ENCODE measurements around the gene FAM72A. TPM values are rescaled to one million over a fixed set of nuclear protein-coding genes. Genes with fewer than 3 reads are reported as not detected.
A peak's percentile ranks its signal among the peaks of the same experiment; 100 is the strongest.
"Not testable (repeated sequence)": the region's sequence is repeated elsewhere in the genome, so short reads cannot be mapped to it uniquely, and the experiment has no call there.

Gene FAM72A
- total and polyA plus RNA-seq, 4 donors: 4.2 to 10.0 (median 7.1) TPM

DNA sequence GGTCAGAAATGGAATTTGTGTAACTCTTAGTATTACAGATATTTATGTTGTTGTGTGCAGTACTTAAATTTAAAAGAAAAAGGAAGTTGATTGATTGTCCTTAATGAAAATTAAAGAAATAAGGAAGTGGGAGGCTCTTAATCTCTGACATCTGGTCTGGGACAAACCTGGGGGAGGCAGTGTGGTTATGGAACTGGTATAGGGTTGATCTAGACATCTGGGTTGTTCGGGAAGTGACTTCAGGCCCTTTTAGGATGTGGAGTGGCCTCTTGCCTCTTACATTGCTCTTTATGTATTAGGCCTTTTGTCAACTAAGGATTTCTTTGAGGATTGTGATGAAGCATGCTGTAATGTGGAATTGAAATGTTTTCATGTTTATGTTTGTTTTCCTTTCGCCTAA is 16.1 kb upstream of the FAM72A start:
- not testable (repeated sequence) for H3K4me1 ChIP-seq (ENCODE audit: control insufficient read depth, insufficient read depth, low read length); H3K4me3 ChIP-seq (ENCODE audit: low read depth, low read length)

GRCh38 chr1:206218285-206218684 is 15.6 kb upstream of the FAM72A start:
- not testable (repeated sequence) for H3K9me3 ChIP-seq (ENCODE audit: control insufficient read depth, insufficient read depth, low read length)
- WGBS (ENCODE audit: insufficient coverage): no CpG with 5 or more reads among the region's 3 CpGs

More for the DNA sequence above, 16.1 kb upstream of the FAM72A start:
- H3K27me3 ChIP-seq (ENCODE audit: control insufficient read depth, insufficient read depth, low read length); H3K36me3 ChIP-seq (ENCODE audit: control insufficient read depth, insufficient read depth, low read length); DNase-seq (ENCODE audit: low read depth in 4 of 6, low spot score in 6 of 6); H3K9me3 ChIP-seq (ENCODE audit: control insufficient read depth, insufficient read depth, low read length); H3K27ac ChIP-seq (ENCODE audit: low read depth, low read length): not testable (repeated sequence)
- WGBS (ENCODE audit: insufficient coverage): no CpG with 5 or more reads among the region's 2 CpGs

DNA sequence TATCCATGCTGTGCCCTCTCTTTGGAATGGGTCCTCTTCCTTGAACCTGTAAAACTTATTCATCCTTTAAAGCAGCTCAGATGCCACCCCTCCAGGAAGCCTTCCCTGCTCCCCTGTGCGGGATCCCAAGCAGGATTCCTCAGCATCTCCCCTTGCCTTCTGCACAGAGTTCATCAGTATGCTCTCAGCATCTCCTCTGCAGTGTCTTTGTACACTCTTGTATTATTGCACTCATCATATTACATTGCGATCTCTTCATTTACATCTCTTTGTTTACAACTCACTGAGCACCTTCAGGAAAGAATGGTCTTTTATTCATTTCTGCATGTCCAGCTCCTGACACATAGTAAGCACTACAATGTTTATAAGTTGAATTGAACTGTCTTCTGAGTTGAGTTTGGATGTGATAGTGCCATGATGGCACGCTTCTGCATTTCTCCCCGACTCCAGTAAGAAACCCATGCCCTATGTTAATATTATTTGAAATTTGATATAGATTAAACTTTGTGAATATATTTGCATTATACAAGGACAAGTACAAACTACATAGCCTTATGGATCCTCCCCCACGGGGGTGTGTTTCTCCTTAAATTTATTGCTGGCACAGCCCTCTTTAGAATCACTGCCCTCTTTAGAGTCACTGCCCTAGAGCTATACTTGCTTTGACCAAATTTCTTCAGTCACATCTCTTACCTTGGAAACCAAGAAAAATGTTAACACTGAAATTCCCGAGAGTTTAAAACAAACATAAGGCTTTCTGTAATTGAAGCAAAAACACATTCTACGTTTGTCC is 13.2 kb upstream of the FAM72A start:
- not testable (repeated sequence) for H3K27ac ChIP-seq (ENCODE audit: low read depth, low read length); DNase-seq (ENCODE audit: low read depth in 4 of 6, low spot score in 6 of 6); H3K36me3 ChIP-seq (ENCODE audit: control insufficient read depth, insufficient read depth, low read length); H3K4me1 ChIP-seq (ENCODE audit: control insufficient read depth, insufficient read depth, low read length); H3K9me3 ChIP-seq (ENCODE audit: control insufficient read depth, insufficient read depth, low read length); H3K27me3 ChIP-seq (ENCODE audit: control insufficient read depth, insufficient read depth, low read length); H3K4me3 ChIP-seq (ENCODE audit: low read depth, low read length)
- no CpG with 5 or more reads among the region's 7 CpGs for WGBS (ENCODE audit: insufficient coverage)

More at GRCh38 chr1:206218285-206218684, 15.6 kb upstream of the FAM72A start:
- H3K27me3 ChIP-seq (ENCODE audit: control insufficient read depth, insufficient read depth, low read length); DNase-seq (ENCODE audit: low read depth in 4 of 6, low spot score in 6 of 6); H3K4me3 ChIP-seq (ENCODE audit: low read depth, low read length); H3K36me3 ChIP-seq (ENCODE audit: control insufficient read depth, insufficient read depth, low read length); H3K27ac ChIP-seq (ENCODE audit: low read depth, low read length); H3K4me1 ChIP-seq (ENCODE audit: control insufficient read depth, insufficient read depth, low read length): not testable (repeated sequence)

- H3K27me3 ChIP-seq (ENCODE audit: control insufficient read depth, insufficient read depth, low read length); H3K27ac ChIP-seq (ENCODE audit: low read depth, low read length); H3K9me3 ChIP-seq (ENCODE audit: control insufficient read depth, insufficient read depth, low read length); H3K4me1 ChIP-seq (ENCODE audit: control insufficient read depth, insufficient read depth, low read length); H3K36me3 ChIP-seq (ENCODE audit: control insufficient read depth, insufficient read depth, low read length); H3K4me3 ChIP-seq (ENCODE audit: low read depth, low read length): not testable (repeated sequence)
- DNase-seq (ENCODE audit: low read depth in 4 of 6, low spot score in 6 of 6): peak in 2 of 6 donors; percentile 17 to 44
- WGBS (ENCODE audit: insufficient coverage): no CpG with 5 or more reads among the region's 1 CpG
These were observed 8.2 kb upstream of the FAM72A start for GRCh38 chr1:206210802-206211201.

DNA sequence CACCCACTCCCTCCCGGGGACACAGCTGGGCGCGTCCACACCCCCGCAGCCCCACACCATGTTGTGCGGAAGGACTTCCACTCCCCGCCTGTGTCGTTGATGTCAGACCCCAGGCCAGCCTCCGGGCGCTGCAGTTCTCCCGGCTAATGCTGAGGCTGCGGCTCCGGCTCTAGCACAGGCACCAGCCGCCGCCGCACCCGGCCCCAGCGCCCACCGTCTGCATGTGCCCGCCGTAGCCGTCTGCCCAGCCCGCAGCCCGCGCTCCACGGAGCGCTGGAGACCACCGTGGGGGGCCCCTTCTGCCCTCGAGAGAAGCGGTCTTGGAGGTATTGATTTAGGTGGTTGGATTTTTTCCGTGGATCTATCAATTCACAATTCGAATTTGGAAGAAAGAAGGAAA is 2.9 kb upstream of the FAM72A start:
- H3K9me3 ChIP-seq (ENCODE audit: control insufficient read depth, insufficient read depth, low read length); H3K27ac ChIP-seq (ENCODE audit: low read depth, low read length); DNase-seq (ENCODE audit: low read depth in 4 of 6, low spot score in 6 of 6); H3K4me1 ChIP-seq (ENCODE audit: control insufficient read depth, insufficient read depth, low read length); H3K27me3 ChIP-seq (ENCODE audit: control insufficient read depth, insufficient read depth, low read length); H3K36me3 ChIP-seq (ENCODE audit: control insufficient read depth, insufficient read depth, low read length); H3K4me3 ChIP-seq (ENCODE audit: low read depth, low read length): not testable (repeated sequence)
- WGBS (ENCODE audit: insufficient coverage): no CpG with 5 or more reads among the region's 31 CpGs

- not testable (repeated sequence) for H3K4me1 ChIP-seq (ENCODE audit: control insufficient read depth, insufficient read depth, low read length); H3K27me3 ChIP-seq (ENCODE audit: control insufficient read depth, insufficient read depth, low read length); H3K9me3 ChIP-seq (ENCODE audit: control insufficient read depth, insufficient read depth, low read length); H3K27ac ChIP-seq (ENCODE audit: low read depth, low read length); H3K36me3 ChIP-seq (ENCODE audit: control insufficient read depth, insufficient read depth, low read length)
- WGBS (ENCODE audit: insufficient coverage): 0% methylated on average over 2 of the region's 25 CpGs
- DNase-seq (ENCODE audit: low read depth in 4 of 6, low spot score in 6 of 6): peak in 2 of 6 donors; percentile 6 to 54
- peak overlapping the region; percentile 9 for H3K4me3 ChIP-seq (ENCODE audit: low read depth, low read length)
These were observed 2.2 kb upstream of the FAM72A start for GRCh38 chr1:206204871-206205270.

GRCh38 chr1:206204159-206204511 is 1.5 kb upstream of the FAM72A start:
- no CpG with 5 or more reads among the region's 25 CpGs for WGBS (ENCODE audit: insufficient coverage)
- H3K9me3 ChIP-seq (ENCODE audit: control insufficient read depth, insufficient read depth, low read length); DNase-seq (ENCODE audit: low read depth in 4 of 6, low spot score in 6 of 6); H3K4me1 ChIP-seq (ENCODE audit: control insufficient read depth, insufficient read depth, low read length); H3K27me3 ChIP-seq (ENCODE audit: control insufficient read depth, insufficient read depth, low read length); H3K36me3 ChIP-seq (ENCODE audit: control insufficient read depth, insufficient read depth, low read length): not testable (repeated sequence)
- H3K4me3 ChIP-seq (ENCODE audit: low read depth, low read length): peak overlapping the region; percentile 21
- peak overlapping the region; percentile 61 for H3K27ac ChIP-seq (ENCODE audit: low read depth, low read length)

DNA sequence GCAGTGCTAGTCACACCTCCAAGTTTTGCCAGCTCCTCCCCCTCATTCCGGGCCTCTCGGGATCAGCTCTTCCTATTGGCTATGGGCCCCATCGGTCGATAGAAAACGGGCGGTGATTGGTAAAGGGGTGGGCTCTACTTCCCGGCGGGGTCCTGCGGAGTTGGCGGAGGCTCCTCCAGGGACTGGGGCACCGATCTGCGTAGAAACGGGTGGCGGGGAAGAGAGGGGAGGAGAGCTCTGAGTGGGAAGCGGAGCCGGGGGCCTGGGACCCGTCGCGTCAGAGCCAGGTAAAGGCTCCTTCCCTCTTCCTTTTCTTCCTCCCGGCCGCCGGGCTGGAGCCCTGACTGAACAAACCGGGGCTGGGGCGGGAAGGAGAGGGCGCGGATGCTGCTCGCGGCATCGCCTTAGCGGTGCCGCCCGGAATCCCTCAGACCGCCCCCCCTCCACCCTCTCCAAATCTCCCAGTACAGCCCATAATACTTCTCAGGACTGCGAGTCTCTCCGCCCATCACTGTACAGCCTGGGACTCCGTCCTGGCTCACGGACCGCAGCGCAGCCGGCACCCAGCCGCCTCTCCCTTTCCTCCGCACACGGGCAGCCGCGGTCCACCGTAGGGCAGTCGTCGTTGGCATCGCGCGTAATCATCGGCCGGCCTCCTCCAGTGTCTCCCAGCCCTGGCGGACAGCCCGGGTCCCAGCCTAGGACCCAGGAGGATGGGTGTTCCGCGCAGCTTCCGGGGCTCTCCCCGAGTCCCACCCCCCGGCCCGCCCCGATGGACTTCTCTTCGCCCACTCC is 922 bp upstream of the FAM72A start, which contains the start of gene SRGAP2:
Gene SRGAP2, plus strand, starts transcription at position 178 of the 795 bp plus-strand sequence. CDS start 2,430 bp downstream, outside the sequence.
- peak within 1 kb of the TSS; percentile 56 for H3K4me3 ChIP-seq (ENCODE audit: low read depth, low read length)

DNA sequence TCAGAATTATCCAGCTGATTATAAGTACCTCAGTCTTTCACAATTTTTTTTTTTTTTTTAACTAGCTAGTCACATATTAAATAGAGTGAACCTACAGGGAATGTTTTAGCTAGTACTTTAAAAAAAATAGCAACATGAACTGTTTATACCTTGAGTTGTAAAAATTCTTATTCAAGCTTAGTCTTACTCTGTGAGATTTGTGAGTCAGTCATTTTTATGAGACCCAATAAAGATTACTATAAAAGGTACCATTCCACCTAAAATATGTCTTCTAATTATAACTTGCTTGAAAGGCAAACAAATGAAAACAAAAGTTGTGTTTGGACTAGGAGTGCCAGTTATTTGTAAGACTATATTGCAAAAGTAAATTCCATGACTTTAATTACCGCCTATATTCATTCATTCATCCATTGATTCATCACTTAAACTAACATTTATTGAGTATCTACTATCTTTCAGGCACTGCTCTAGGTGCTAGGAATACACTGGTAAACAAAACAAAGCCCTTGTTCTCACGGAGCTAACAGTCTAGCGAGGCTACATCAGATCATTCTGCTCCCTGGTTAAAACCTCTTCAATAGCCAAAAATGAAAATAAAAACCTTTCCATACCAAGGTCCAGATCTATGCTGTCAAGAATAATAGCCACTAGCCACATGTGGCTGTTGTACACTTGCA is 5.8 kb downstream of the FAM72A start:
- H3K27me3 ChIP-seq (ENCODE audit: control insufficient read depth, insufficient read depth, low read length); H3K4me3 ChIP-seq (ENCODE audit: low read depth, low read length); H3K27ac ChIP-seq (ENCODE audit: low read depth, low read length); H3K4me1 ChIP-seq (ENCODE audit: control insufficient read depth, insufficient read depth, low read length); DNase-seq (ENCODE audit: low read depth in 4 of 6, low spot score in 6 of 6); H3K9me3 ChIP-seq (ENCODE audit: control insufficient read depth, insufficient read depth, low read length); H3K36me3 ChIP-seq (ENCODE audit: control insufficient read depth, insufficient read depth, low read length): not testable (repeated sequence)
- no CpG with 5 or more reads among the region's 3 CpGs for whole genome bisulfite sequencing (ENCODE audit: insufficient coverage)

More for the DNA sequence above, 922 bp upstream of the FAM72A start, which contains the start of gene SRGAP2:
- H3K9me3 ChIP-seq (ENCODE audit: control insufficient read depth, insufficient read depth, low read length); H3K4me1 ChIP-seq (ENCODE audit: control insufficient read depth, insufficient read depth, low read length); H3K36me3 ChIP-seq (ENCODE audit: control insufficient read depth, insufficient read depth, low read length); H3K27me3 ChIP-seq (ENCODE audit: control insufficient read depth, insufficient read depth, low read length): not testable (repeated sequence)
- WGBS (ENCODE audit: insufficient coverage): 0% methylated on average over 7 of the region's 63 CpGs
- H3K27ac ChIP-seq (ENCODE audit: low read depth, low read length): peak within 1 kb of the TSS; percentile 86
- DNase-seq (ENCODE audit: low read depth in 4 of 6, low spot score in 6 of 6): peak in 4 of 6 donors; percentile 15 to 84 (median 60)

All from spinal cord (tissue), 10 donors.